GM18505 (cell line): Measurements from ENCODE around the gene CA10.

Source experiments
- ATAC-seq: cut with Tn5 transposase; IDR thresholded peaks from one replicate; pipeline ENCODE4 v1.9.1; 2021; ENCODE audit not compliant: unreplicated experiment
- POLR2A ChIP-seq: IDR thresholded peaks from 4 replicates; pipeline ENCODE4 v1.6.1; 2011; ENCODE audit warnings: borderline replicate concordance; ENCODE audit not compliant: insufficient read depth, insufficient read length; ENCODE audit errors: extremely low read depth

CA10 gene

DNA sequence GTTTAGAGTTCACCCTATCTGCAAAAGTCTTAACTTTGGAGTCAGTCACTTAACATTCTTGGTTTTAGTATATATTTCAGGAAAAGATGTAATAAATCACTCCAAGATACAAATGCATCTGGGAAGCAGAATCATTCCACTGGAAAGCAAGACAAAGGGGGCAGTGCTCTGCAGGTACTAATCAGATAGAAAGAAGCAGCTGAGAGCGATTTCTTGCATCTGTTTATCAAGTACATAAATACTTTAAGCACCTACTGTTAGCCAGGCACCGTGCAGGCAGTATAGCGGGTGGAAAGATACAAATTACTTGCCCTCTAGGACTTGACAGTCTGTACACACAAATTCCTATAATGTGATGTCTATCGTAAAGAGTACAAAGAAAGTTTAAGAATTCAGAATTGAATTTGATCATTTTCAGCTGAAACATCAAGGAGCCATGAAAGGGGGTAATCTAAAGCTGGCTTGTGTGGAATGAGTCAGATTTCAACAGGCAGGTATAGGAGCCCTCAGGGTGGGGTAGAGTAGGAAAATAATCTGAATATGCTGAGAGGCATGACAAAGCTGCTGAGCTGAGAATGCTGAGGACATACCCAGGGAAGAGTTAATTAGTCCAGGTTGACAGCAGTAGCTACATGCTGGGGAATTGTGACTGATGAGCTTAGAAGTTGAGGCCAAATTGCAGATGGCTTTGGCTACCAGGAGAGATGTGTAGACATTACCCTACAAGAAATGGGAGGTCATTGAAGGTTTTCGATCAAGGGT, 110.2 kb downstream of the CA10 start:
- no peak for ATAC-seq
- TF ChIP-seq POLR2A = no peak

DNA sequence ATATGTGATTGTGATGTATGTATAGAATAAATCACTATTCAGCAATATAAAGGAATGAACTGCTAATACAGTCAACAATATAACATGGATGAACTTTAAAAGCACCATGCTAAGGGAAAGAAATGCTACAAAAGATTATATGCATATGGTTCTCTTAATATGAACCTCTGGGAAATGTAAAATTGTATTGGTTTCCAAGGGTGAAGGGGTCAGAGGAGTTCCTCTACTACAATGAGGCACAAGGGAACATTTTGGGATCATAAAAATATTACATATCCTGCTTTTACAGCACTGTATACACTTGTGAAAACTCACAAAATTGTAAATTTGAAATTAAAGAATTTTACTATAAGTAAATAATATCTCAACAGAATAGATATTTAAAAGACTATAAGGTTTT, 111.4 kb downstream of the CA10 start:
- no peak for TF ChIP-seq POLR2A
- ATAC-seq = no peak

DNA sequence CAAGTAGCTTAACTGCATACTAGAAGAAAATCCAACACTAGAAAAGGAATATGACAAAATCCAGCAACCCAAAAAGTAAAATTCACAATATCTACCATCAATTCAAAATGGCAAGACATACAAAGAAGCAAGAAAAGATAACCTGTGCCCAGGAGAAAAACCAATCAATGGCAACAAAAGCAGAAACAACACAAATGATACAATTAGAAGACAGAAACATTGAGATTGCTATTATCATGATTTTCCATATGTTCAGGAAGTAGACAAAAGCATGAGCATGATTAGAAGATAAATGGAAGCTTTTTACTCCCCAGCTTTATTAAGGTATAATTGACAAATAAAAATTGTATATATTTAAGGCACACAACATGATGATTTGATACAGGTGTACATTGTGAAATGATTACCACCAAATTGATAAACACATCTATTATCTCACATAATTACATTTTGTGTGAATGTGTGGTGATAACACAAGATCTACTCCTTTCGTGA, 117.3 kb downstream of the CA10 start:
- TF ChIP-seq POLR2A = no peak
- no peak for ATAC-seq

DNA sequence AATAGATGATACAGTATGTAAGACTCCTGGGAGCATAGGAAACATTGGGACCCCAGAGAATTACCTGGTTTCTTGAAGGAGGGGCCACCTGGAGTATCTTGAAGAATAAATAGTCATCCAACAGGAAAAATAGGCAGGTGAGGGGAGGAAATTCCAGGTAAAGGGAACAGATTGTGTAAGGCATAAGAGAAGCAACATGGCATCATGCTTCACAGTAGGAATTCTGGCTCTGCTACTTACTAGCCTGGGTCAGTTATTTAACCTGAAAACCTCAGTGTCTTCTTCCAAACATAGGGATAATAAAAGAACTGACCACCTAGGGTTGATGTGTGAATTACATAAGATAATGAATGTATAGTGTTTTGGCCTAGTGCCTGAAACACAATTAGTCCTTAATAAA, 122.1 kb downstream of the CA10 start:
- no peak for TF ChIP-seq POLR2A
- no peak for ATAC-seq

DNA sequence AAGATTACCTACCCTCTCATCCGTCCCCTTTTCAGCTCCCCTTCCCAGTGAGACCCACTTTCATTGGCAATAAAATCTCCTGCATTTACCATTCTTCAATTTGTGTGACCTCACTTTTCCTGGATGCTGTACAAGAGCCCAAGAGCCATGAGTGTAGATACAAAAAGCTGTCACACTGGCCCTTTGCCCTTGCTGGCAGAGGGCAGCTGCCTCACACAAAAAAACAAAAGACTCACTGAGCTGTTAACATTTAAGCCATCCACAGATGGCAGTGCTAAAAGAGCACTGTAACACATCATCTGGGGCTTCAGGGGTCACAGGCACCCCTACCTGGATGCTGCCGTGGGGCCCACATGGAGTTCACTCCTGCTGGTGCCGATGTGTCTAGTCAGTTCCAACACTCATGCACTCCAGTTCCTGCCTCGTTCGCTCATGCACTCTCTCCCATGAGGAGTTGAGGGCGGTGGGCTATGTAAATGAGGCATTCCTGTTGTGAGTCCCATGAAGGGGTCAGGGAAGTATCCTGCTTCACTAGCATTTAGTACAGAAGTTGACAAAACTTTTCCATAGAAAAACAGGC, 123.1 kb downstream of the CA10 start:
- no peak for ATAC-seq
- TF ChIP-seq POLR2A = no peak

DNA sequence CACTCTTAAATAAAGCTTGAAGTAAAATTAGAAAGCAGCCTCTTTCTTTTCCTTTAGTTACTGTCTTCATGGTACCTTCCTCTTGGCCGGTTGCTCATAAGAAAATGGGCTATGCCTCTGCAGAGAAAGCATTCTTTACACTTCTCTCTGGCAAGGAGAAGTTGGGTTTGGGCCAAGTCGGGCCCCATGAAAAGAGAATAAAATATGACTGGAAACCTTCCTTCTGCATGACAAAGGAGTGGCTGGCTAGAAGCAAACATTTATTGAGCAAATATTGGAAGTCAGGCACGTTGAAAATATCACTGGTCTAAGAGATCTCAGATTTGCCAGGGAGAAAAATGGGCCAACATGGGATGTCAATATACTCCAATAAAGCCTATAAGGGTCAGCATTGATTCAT, 126.1 kb downstream of the CA10 start:
- no peak for ATAC-seq
- TF ChIP-seq POLR2A = no peak

DNA sequence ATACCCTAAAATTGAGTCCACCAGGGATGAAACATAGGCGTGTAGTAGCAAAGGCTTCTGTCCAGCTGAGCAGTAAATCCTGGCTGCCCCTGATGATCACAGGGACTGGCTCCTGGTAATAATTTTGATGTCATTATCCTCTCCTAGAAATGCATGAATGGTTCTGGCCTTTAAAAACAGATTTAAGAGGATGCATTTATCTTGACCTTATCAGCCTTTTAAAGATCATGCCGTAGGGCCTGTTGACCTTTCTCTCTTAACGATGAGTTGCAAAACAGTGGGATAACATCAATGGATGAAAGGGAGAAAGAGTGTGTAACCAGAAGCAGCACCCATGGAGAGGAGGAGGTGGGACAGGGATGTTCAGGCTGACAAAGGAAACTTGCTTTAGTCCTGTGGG, 128.5 kb downstream of the CA10 start:
- no peak for TF ChIP-seq POLR2A
- ATAC-seq = no peak

DNA sequence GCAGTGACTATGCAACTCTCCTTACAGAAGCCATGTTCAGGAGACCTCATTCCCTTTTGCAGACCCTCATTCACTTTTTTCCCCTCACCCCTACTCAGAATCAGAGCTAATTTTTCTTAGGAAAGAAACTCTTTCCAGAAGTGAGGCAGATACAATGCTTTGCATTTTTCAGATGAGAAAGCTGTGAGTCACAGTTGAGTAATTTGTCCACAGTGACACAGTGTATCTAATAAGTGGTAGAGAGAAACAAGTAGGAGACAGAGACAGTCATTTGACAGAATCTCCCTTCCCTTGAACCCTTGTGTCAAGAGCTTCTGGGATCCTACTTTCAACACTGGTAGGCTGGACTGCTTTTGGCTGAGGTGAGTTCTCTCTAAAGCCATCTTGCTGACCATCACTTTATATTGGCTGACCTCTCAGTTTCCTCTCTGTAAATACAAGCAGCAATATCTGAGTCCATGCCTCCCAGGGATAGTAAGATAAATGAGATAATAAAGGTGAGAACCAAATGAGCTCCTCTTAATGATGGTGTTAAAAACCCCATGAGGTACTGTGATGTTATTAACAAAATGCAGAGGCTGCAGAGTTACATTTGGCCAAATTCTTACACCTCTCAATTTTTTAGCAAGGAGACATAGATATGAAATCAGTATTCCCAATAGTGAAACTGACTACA, 130.8 kb downstream of the CA10 start:
- no peak for ATAC-seq

DNA sequence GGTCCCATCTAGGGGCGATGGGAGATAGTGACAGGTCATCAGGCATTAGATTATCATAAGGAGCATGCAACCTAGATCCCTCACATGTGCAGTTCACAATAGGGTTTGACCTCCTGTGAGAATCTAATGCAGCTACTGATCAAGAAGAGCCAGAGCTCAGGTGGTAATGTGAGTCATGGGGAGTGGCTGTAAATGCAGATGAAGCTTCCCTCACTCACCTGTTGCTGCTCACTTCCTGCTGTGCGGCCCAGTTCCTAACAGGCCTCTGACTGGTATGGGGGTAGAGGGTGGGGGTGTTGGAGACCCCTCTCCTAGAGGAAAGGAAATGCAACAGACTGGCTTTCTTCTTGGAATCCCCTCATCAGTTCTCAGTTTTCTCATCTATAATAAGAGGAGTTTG, 131.4 kb downstream of the CA10 start:
- TF ChIP-seq POLR2A = no peak
- ATAC-seq = no peak

More for the DNA sequence above, 130.8 kb downstream of the CA10 start:
- TF ChIP-seq POLR2A = no peak

DNA sequence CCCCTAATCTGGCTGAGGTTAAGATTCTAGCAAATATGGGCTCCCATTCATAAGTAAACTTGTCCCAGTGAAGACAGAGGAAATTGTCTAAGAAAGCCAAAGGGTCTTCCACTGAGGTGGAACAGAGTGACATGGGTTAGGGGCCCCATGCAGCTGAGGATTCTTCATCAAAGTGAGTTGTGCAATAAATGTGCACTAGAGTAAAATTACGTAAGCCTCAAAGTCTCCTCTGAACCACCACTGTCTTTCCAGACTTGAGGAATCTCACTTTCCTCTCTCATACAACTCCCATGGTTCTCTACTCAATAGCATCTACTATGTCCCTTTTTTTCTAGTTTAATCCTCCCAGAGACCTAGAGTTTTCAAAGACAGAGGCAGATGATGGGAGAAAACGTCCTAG, 132.4 kb downstream of the CA10 start:
- TF ChIP-seq POLR2A = no peak
- no peak for ATAC-seq

DNA sequence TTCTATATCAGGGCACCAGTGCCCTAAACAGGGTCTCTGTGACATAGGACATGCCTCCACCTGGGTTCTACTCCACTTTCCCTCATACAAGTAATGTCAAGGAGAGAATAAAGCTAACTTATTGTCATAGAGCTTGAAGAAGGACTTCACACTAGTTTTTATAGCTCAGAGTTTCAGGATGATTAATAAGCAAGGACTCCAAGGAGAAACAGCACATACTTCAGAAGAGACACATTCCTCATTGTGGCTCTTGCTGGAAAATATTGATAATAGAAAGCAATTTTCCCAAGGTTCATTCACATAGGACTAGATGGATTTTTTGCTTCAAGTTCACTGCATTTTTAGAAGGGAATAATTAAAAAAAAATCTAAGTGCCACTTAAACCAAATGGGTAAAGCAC, 133.3 kb downstream of the CA10 start:
- no peak for ATAC-seq
- no peak for TF ChIP-seq POLR2A

DNA sequence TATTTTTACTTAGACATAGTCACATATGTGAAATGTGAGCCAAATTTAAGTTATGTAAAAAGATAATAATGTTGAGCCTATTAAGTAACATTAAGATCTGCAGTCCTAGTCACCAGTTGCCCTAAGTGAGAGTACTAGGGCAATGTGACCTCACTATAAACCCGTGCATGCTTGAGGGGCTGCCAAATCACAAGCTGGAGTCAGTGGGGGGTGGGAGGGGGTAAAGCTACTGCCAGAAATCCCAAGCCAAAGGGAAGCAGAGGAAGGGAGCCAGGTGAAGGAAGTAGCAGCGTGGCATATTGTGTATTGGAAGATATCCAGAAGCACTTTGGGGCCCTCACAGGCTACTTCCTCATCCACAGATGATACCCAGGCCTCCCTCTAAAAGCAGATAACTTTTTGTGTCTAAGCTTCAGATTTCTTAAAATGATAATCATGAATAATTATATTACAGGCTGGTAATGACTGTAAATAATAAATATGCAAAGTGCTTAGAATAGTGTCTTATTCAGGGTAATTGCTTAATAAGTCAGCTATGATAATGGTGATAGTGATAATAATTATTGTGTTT, 134.1 kb downstream of the CA10 start:
- no peak for TF ChIP-seq POLR2A
- no peak for ATAC-seq

DNA sequence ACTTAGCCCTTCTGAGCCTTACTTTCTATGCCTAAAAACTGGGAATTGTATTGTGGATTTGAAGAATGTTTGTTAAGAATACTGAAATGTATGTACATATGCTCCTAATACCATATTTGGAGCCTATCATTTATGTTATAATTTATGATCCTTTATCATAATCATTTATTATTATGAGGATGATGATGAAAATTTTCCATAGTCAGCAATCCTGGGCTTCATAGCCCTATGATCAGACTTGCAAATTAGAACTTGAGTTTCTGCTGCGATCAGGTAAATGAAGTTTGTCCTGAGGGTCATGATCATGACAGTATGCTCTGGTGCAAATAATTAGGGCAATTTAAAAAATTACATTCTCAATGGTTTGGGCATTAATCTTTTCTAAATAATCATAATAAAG, 147.4 kb downstream of the CA10 start:
- no peak for TF ChIP-seq POLR2A
- ATAC-seq = no peak
